HG03439 (cell line): ENCODE results near the gene THBD.

Source experiments
- ATAC-seq: cut with Tn5 transposase; IDR thresholded peaks from one replicate; pipeline ENCODE4 v1.9.1; 2021; ENCODE audit warnings: mild to moderate bottlenecking, moderate library complexity; ENCODE audit not compliant: unreplicated experiment

Gene THBD

GRCh38 chr20:23049201-23050075 lies at the start of gene THBD:
Gene THBD (minus strand): TSS chr20:23049672. CDS start chr20:23049504, 168 bp downstream.
- ATAC-seq = no peak

GRCh38 chr20:23097636-23098580 lies 48.4 kb upstream of the THBD start:
- ATAC-seq = no peak

GRCh38 chr20:23096986-23097520 lies 47.6 kb upstream of the THBD start:
- ATAC-seq = no peak

GRCh38 chr20:23096097-23096496 lies 46.6 kb upstream of the THBD start:
- no peak for ATAC-seq

GRCh38 chr20:23095499-23095898 lies 46.0 kb upstream of the THBD start:
- ATAC-seq = no peak

- no peak for ATAC-seq
Measured at GRCh38 chr20:23094927-23095326, 45.5 kb upstream of the THBD start.

- no peak for ATAC-seq
Measured at GRCh38 chr20:23094213-23094896, 44.9 kb upstream of the THBD start.

GRCh38 chr20:23093613-23094012 lies 44.1 kb upstream of the THBD start:
- ATAC-seq = no peak

- no peak for ATAC-seq
Measured at GRCh38 chr20:23092861-23093495, 43.5 kb upstream of the THBD start.

GRCh38 chr20:23092384-23092756 lies 42.9 kb upstream of the THBD start:
- ATAC-seq = no peak

- ATAC-seq = no peak
Measured at GRCh38 chr20:23091721-23092383, 42.4 kb upstream of the THBD start.

GRCh38 chr20:23090878-23091277 lies 41.4 kb upstream of the THBD start:
- ATAC-seq = no peak

GRCh38 chr20:23090147-23090546 lies 40.7 kb upstream of the THBD start:
- no peak for ATAC-seq

- ATAC-seq = no peak
Measured at GRCh38 chr20:23088866-23089265, 39.4 kb upstream of the THBD start.

GRCh38 chr20:23087587-23088251 lies 38.2 kb upstream of the THBD start:
- no peak for ATAC-seq

- ATAC-seq = no peak
Measured at GRCh38 chr20:23086931-23087411, 37.5 kb upstream of the THBD start.

- no peak for ATAC-seq
Measured at GRCh38 chr20:23086056-23086566, 36.6 kb upstream of the THBD start, which contains the start of gene CD93. Gene CD93 (minus strand): TSS chr20:23086324. CDS start chr20:23086192, 132 bp downstream.

GRCh38 chr20:23085436-23086055 lies 36.1 kb upstream of the THBD start:
- no peak for ATAC-seq
